HFFc6 (cell line): Measurements from ENCODE around the gene SLC5A4. TPM values are rescaled to one million over a fixed set of nuclear protein-coding genes. Genes with fewer than 3 reads are reported as not detected.
"Not testable (repeated sequence)": the region's sequence is repeated elsewhere in the genome, so short reads cannot be mapped to it uniquely, and the experiment has no call there.

Experiments
- DNase-seq: peaks from one replicate; pipeline ENCODE4 v3.0.0-alpha.2; 2018
- H3K27ac Mint-ChIP-seq: 2 replicates; pipeline ENCODE4 v1.8.0; 2020; ENCODE audit warnings: mild to moderate bottlenecking, mixed read lengths
- H3K27me3 Mint-ChIP-seq: 2 replicates; pipeline ENCODE4 v1.8.0; 2021; ENCODE audit warnings: mild to moderate bottlenecking, moderate library complexity, mixed read lengths; ENCODE audit not compliant: insufficient read depth
- H3K36me3 Mint-ChIP-seq: 2 replicates; pipeline ENCODE4 v1.8.0; 2021; ENCODE audit warnings: low read depth, mixed read lengths
- H3K4me1 Mint-ChIP-seq: 2 replicates; pipeline ENCODE4 v1.8.0; 2020; ENCODE audit warnings: low read depth, mixed read lengths
- H3K4me3 Mint-ChIP-seq: 2 replicates; pipeline ENCODE4 v1.8.0; 2020; ENCODE audit warnings: mild to moderate bottlenecking, moderate library complexity, mixed read lengths
- H3K9me3 Mint-ChIP-seq: 2 replicates; pipeline ENCODE4 v1.8.0; 2020; ENCODE audit warnings: mild to moderate bottlenecking, mixed read lengths
- CTCF ChIP-seq: fragments of 200-600 bp; sonication (generic); IDR thresholded peaks from 2 replicates; pipeline ENCODE4 v1.5.0; 2021; ENCODE audit warnings: antibody characterized with exemption, mild to moderate bottlenecking
- long read RNA-seq: library from polyadenylated mRNA; unstranded; transcript quantifications from one replicate; pipeline ENCODE4 v2.0.0, GENCODE V29; 2019
- total RNA-seq, 6 experiments: library from RNA; stranded (reverse); fragmentation: NEBNext Ultra II Directional; extraction: Animal tissue kit (Norgen Biotek cat#: 25700); gene quantifications; 2 replicates in 1 of 6; 3 replicates in 5 of 6; pipeline ENCODE4 v1.2.3, GENCODE V29; 2021

SLC5A4 gene
- total RNA-seq, result not detected
- long read RNA-seq, result 0 reads

GRCh38 chr22:32255217-32255616 is at the start of gene SLC5A4:
TSS of gene SLC5A4 (minus strand) at chr22:32255347. CDS start at chr22:32255329, 18 bp downstream.
- Mint-ChIP-seq H3K4me3 (no peak within 1 kb of the TSS), H3K27me3 (peaks cover 12% of the 10 kb centered on the region), H3K27ac (no peak within 1 kb of the TSS), H3K4me1 (no peaks in the 10 kb centered on the region), H3K36me3 (no peaks in the 10 kb centered on the region), H3K9me3 (no peaks in the 10 kb centered on the region)
- no peak for DNase-seq
- no peak for TF ChIP-seq CTCF

- H3K27me3 Mint-ChIP-seq, result peaks cover 15% of the 10 kb centered on the region
- not testable (repeated sequence) for DNase-seq, H3K27ac Mint-ChIP-seq, H3K9me3 Mint-ChIP-seq, H3K4me1 Mint-ChIP-seq, H3K36me3 Mint-ChIP-seq, H3K4me3 Mint-ChIP-seq
Observed at GRCh38 chr22:32293921-32294320, 38.8 kb upstream of the SLC5A4 start.

- H3K27ac Mint-ChIP-seq, result no peak overlapping the region
- no peaks in the 10 kb centered on the region for H3K36me3 Mint-ChIP-seq
- no peaks in the 10 kb centered on the region for H3K4me1 Mint-ChIP-seq
- H3K27me3 Mint-ChIP-seq, result peaks cover 22% of the 10 kb centered on the region
- TF ChIP-seq CTCF, result no peak
- H3K4me3 Mint-ChIP-seq, result no peak overlapping the region
- no peak for DNase-seq
- H3K9me3 Mint-ChIP-seq, result no peaks in the 10 kb centered on the region
Observed at GRCh38 chr22:32286290-32286840, 31.2 kb upstream of the SLC5A4 start.

- Mint-ChIP-seq H3K27ac (no peak overlapping the region), H3K4me3 (no peak overlapping the region), H3K4me1 (peaks cover 6% of the 10 kb centered on the region), H3K27me3 (peaks cover 14% of the 10 kb centered on the region), H3K36me3 (no peaks in the 10 kb centered on the region), H3K9me3 (no peaks in the 10 kb centered on the region)
- DNase-seq, result peak; percentile 18
- TF ChIP-seq CTCF, result no peak
Observed at GRCh38 chr22:32281072-32281471, 25.9 kb upstream of the SLC5A4 start.

GRCh38 chr22:32275353-32275752 is 20.2 kb upstream of the SLC5A4 start:
- H3K36me3 Mint-ChIP-seq, DNase-seq, H3K4me3 Mint-ChIP-seq, H3K27ac Mint-ChIP-seq, H3K9me3 Mint-ChIP-seq, H3K4me1 Mint-ChIP-seq: not testable (repeated sequence)
- H3K27me3 Mint-ChIP-seq, result peaks cover 13% of the 10 kb centered on the region

GRCh38 chr22:32271389-32271788 is 16.2 kb upstream of the SLC5A4 start:
- peaks cover 22% of the 10 kb centered on the region for H3K27me3 Mint-ChIP-seq
- no peak overlapping the region for H3K27ac Mint-ChIP-seq
- peaks cover 2% of the 10 kb centered on the region; the same call in 1 of the 2 replicates for H3K4me1 Mint-ChIP-seq
- no peaks in the 10 kb centered on the region for H3K36me3 Mint-ChIP-seq
- H3K4me3 Mint-ChIP-seq, result no peak overlapping the region
- no peak for TF ChIP-seq CTCF
- no peak for DNase-seq
- no peaks in the 10 kb centered on the region for H3K9me3 Mint-ChIP-seq
